GM12874 (cell line): ENCODE results near the gene LRRC2.

Experiments used
- TF ChIP-seq, protein P1 (sequence below): IDR thresholded peaks from 2 replicates; pipeline ENCODE4 v1.5.1; 2011; ENCODE audit warnings: low read depth, mild to moderate bottlenecking, control low read depth, low read length, moderate library complexity; ENCODE audit not compliant: insufficient read depth

LRRC2 gene

DNA sequence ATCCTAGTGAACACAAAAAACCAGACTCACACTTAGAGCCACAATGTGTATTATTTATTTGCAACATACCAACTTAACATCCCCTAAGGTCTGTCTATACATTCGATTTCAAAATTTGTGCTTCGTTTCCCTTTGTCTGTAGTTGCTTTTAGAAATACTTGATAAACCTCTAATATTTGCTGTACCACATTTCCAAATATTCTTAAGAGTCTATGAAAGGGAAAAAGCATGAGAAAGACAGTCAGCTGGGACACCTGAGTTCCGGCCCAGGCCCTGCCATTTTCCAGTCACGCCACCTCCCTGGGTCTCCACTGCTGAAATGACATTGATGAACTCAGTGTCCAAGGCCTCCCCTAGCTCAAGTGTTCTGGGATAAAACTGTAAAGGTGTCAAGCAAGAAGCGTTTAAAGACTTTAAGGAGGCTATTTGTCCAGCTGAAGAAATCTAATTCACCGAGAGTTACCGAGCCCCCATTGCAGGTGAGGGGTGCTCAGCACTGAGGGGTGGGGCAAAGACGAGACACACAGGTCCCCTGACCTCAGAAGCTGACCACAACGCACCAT lies 26.6 kb downstream of the LRRC2 start:
- TF ChIP-seq, protein P1, sequence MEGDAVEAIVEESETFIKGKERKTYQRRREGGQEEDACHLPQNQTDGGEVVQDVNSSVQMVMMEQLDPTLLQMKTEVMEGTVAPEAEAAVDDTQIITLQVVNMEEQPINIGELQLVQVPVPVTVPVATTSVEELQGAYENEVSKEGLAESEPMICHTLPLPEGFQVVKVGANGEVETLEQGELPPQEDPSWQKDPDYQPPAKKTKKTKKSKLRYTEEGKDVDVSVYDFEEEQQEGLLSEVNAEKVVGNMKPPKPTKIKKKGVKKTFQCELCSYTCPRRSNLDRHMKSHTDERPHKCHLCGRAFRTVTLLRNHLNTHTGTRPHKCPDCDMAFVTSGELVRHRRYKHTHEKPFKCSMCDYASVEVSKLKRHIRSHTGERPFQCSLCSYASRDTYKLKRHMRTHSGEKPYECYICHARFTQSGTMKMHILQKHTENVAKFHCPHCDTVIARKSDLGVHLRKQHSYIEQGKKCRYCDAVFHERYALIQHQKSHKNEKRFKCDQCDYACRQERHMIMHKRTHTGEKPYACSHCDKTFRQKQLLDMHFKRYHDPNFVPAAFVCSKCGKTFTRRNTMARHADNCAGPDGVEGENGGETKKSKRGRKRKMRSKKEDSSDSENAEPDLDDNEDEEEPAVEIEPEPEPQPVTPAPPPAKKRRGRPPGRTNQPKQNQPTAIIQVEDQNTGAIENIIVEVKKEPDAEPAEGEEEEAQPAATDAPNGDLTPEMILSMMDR: no peak

GRCh38 chr3:46538803-46539442 lies 27.2 kb downstream of the LRRC2 start:
- TF ChIP-seq, protein P1: no peak

GRCh38 chr3:46537779-46538178 lies 28.3 kb downstream of the LRRC2 start:
- TF ChIP-seq, protein P1: no peak

DNA sequence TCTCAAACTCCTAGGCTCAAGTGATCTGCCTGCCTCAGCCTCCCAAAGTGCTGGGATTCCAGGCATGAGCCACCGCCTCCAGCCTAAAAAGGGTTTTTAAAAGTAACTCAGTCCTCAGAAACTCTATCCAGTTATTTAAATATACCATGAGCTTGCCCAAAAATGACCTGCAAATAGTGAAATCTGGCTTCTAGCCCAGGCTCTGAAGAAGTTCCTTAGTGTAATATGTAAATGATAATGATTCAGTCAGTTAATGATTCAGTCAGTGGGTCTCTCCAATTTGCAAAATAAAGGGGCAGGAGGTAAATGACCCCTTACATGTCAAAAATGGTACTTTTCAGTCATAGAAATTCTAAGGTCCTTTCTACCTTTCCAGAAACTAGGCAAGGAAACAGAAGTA lies 28.8 kb downstream of the LRRC2 start:
- TF ChIP-seq, protein P1: no peak

GRCh38 chr3:46536758-46537157 lies 29.3 kb downstream of the LRRC2 start:
- TF ChIP-seq, protein P1: no peak

DNA sequence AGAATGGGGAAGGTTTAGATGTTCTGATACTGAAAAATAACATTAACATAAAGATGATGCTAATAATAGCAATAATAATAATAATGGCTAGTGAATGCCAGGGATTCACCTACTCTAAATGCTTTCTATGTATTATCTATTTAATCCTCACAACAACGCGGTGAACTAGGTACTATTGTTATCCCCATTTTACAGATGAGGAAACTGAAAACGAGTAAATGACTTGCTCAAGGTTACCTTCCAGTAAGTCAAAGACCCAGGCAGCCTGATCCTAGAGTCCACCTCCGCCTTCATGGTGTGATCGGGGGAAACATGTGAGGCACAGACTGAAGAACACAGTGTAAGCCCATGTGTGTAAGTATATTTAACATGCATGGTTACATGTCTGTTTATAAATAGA lies 30.4 kb downstream of the LRRC2 start:
- TF ChIP-seq, protein P1: no peak

GRCh38 chr3:46533091-46533490 lies 33.0 kb downstream of the LRRC2 start:
- TF ChIP-seq, protein P1: no peak
